Measurements from ENCODE around the gene MAGI1.

The MAGI1 gene

GRCh38 chr3:65439641-65440284 lies 599.0 kb downstream of the MAGI1 start:
- TF ChIP-seq CTCF (IDR thresholded peaks at IDR 0.05; ENCODE audit: borderline replicate concordance, control extremely low read depth, extremely low read depth, insufficient read depth, missing control alignments), result peak; percentile 29
- in situ Hi-C loops (cut with MboI; ENCODE audit: low sequenced_read_pairs, unreplicated experiment), result no loop called here
- peak; percentile 3 for DNase-seq (ENCODE audit: low spot score)

- in situ Hi-C loops (cut with MboI; ENCODE audit: low sequenced_read_pairs, unreplicated experiment), result no loop called here
- no peak for TF ChIP-seq CTCF (IDR thresholded peaks at IDR 0.05; ENCODE audit: borderline replicate concordance, control extremely low read depth, extremely low read depth, insufficient read depth, missing control alignments)
- DNase-seq (ENCODE audit: low spot score), result no peak
Observed at GRCh38 chr3:65438612-65439011, 600.1 kb downstream of the MAGI1 start.

GRCh38 chr3:65438096-65438495 lies 600.6 kb downstream of the MAGI1 start:
- TF ChIP-seq CTCF (IDR thresholded peaks at IDR 0.05; ENCODE audit: borderline replicate concordance, control extremely low read depth, extremely low read depth, insufficient read depth, missing control alignments), result no peak
- in situ Hi-C loops (cut with MboI; ENCODE audit: low sequenced_read_pairs, unreplicated experiment), result no loop called here
- DNase-seq (ENCODE audit: low spot score), result no peak

- in situ Hi-C loops (cut with MboI; ENCODE audit: low sequenced_read_pairs, unreplicated experiment), result no loop called here
- no peak for TF ChIP-seq CTCF (IDR thresholded peaks at IDR 0.05; ENCODE audit: borderline replicate concordance, control extremely low read depth, extremely low read depth, insufficient read depth, missing control alignments)
- no peak for DNase-seq (ENCODE audit: low spot score)
Observed at GRCh38 chr3:65436580-65436979, 602.1 kb downstream of the MAGI1 start.

GRCh38 chr3:65433480-65433879 lies 605.2 kb downstream of the MAGI1 start:
- in situ Hi-C loops (cut with MboI; ENCODE audit: low sequenced_read_pairs, unreplicated experiment), result no loop called here
- no peak for TF ChIP-seq CTCF (IDR thresholded peaks at IDR 0.05; ENCODE audit: borderline replicate concordance, control extremely low read depth, extremely low read depth, insufficient read depth, missing control alignments)
- no peak for DNase-seq (ENCODE audit: low spot score)

GRCh38 chr3:65432388-65433003 lies 606.2 kb downstream of the MAGI1 start:
- in situ Hi-C loops (cut with MboI; ENCODE audit: low sequenced_read_pairs, unreplicated experiment), result no loop called here
- DNase-seq (ENCODE audit: low spot score), result no peak
- TF ChIP-seq CTCF (IDR thresholded peaks at IDR 0.05; ENCODE audit: borderline replicate concordance, control extremely low read depth, extremely low read depth, insufficient read depth, missing control alignments), result no peak

Measured in GM13976 (cell line).